ENCODE results near the gene SIK2. TPM values are rescaled to one million over a fixed set of nuclear protein-coding genes. Genes with fewer than 3 reads are reported as not detected.
A peak's percentile ranks its signal among the peaks of the same experiment; 100 is the strongest.

The SIK2 gene
- total RNA-seq, 1 donor from 2014 or later = 6.6 TPM

DNA sequence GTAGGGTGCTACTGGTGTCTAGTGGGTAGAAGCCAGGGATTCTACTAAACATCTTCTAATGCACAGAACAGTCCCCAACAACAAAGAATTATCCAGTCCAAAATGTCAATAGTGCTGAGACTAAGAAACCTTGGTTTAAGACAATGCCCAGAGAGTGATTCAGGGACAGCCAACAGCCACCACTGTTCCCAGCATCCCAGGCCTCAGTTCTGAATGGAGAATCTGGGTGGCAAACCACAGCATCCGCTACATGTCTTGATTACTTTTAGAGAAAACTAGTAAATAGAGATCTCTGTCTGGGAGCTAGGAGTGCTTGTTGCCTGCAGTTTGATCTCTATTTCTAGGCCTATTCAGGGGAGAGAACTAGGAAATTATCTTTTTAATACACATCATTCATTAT, 20.9 kb upstream of the SIK2 start:
- no peak for DNase-seq (ENCODE audit: low read depth, low spot score)

DNA sequence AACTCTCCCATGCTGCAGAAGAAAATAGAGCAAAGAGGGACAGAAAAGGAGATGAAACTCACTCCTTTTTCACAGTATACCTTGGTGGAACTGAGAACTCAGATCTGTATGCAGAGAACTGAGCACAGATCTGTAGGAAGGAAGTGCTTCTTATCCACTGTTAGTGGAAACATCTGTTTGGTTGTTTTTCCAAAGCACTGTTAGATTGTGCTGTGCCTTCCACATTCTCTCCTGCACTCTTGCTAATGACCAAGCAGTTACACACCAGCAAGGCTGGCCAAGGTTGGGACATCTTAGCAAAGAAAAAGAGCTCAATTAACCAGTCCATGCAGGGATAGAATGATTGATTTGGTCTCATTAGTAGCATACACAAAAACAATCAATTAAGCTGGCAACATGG, 20.1 kb upstream of the SIK2 start:
- peak; percentile 39 for DNase-seq (ENCODE audit: low read depth, low spot score)

DNA sequence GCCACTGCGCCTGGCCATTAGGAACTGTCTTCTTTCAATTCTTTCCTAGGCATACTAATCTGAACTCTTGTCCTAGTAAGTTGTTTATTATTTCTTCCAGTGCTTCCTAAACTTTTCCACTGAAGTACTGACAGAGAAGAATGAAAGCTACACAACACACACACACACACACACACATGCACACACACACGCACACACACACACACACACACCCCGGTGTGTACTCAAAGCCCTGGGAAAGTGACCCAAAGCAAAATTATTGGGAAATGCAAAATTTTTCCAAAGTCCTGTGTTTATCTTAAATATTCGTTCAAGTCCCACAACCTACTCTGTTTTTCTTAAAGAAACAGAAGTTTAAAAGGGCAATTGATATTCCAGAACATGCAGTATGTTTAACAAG, 19.4 kb upstream of the SIK2 start:
- DNase-seq (ENCODE audit: low read depth, low spot score) = no peak

DNA sequence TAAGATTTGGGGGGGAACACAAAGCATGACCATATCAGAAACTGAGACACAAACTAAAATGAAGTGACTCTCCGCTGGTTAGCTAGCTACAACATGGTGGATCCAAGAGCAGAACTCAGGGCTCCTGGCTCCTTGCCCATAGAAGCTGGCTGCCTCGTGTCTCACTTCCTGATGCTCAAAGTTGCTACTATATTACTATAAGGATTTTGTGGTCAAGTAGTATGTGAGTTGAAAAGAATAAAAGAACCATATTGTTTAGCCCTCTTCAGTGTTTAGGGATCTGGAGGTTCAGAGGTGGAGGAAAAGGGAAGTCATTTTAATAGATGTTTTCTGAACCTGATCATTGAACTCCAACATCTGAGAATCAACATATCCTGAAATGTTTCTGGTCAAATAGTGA, 16.9 kb upstream of the SIK2 start:
- no peak for DNase-seq (ENCODE audit: low read depth, low spot score)

DNA sequence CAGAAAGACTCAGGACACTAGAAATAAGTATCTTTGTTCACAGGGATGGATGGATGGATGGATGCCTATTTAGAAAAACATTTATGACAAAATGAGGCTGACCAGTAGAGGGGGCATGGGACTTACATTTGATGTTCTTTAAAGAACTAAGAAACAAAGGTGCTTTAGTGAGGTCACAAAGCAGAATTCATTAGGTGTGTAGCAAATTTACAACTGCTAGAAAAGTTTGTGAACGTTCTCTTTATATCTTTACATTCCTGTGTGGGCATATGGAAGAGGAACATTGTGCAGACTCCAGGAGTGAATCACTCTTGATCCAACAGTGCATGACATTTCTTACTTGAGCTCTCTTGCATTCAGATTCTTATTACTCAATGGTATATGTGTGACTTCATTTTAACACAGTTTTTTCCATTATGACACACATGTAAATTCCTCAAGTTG, 15.8 kb upstream of the SIK2 start:
- DNase-seq (ENCODE audit: low read depth, low spot score) = no peak

DNA sequence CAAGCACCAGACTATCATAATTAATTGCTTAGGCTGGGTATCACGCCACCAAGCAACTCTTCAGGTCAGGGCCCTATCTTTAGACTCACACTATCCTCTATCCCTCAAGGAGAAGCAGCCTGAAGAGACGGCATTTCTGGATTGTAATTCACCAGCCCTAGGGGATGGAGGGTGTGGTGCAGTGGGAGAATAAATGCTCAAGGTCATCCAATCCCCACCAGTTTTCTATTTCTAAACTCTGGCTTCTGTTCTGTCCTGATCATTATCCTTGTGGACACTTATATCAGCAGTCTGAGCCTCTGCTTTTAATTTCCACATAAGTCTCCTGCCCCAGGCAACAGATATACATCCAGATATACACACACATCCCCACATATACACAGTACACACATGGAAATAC, 13.1 kb upstream of the SIK2 start:
- no peak for DNase-seq (ENCODE audit: low read depth, low spot score)

DNA sequence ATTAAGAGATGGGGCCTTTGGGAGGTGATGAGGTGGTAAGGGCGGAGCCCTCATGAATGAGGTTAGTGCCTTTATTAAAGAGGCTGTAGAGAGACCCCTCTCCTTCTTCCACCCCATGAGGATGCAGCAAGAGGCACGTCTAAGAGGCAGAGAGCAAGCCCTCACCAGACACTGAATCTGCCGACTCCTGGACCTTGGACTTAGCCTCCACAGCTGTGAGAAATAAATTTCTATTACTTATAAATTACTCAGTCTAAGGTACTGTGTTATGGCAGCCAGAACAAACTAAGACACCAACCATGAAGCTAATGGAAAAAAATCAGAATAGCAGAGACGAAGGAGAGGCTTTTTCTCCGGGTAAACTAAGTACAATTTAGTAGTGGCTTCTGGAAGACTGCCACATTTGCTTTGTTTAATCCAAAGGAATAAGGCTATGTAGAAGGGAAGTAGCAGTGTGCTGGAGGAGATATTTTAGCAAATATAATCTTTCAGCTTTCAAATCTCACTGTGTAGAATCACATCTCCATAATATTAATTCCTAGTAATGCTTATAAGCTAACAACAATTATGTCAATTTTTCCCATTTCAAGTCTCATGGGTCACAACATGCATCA, 12.3 kb upstream of the SIK2 start:
- no peak for DNase-seq (ENCODE audit: low read depth, low spot score)

DNA sequence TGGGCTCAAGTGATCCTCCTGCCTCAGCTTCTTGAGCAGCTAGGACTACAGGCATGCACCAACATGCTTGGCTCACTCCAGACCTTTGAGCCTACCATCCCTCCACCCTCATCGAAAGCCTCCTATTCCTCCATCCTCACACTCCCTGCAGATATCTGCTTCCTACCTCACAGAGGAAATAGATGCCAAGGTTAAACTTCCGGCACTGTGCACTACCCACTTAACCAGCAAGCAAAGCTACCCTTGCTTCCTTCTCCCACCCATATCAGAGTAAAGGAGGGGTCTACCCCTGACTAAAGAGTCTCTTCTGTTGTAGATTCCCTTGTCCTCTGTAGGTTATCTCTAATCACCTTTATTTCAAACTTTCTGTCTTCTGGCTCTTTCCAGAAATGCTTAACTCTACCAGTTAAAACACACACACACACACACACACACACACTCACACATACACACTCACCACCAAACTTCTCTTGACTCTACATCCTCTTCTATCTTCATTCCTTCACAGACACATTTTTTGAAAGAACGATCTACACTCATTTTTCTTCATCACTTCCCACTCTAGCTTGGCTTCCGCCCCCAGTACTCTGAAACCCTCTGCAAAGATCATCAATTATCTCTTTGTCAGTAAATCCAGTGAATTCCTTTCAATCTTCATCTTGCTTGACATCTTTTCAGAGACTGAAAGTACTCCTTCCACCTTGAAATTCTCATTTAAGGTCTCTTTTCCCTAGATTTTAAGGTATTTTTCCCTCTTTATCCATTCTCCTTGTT, 10.9 kb upstream of the SIK2 start:
- DNase-seq (ENCODE audit: low read depth, low spot score) = no peak

DNA sequence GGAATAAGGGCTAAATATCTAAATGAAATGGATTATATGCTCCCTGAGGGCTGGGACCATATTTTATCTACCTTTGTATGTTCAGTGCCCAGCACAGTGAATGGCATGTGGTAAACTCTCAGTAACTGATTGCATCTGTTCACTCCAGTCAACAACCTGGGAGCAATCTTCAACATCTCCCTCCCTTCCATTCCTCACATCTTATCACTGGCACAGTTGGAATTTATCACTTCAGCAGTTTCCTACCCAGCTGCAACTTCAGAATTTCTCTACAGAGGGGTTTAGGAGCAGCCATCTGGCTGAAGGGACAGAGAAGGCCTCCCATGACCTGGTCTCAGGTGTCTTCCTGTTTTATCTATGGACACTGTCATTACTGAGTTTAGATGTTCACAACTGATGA, 9.8 kb upstream of the SIK2 start:
- DNase-seq (ENCODE audit: low read depth, low spot score) = no peak

DNA sequence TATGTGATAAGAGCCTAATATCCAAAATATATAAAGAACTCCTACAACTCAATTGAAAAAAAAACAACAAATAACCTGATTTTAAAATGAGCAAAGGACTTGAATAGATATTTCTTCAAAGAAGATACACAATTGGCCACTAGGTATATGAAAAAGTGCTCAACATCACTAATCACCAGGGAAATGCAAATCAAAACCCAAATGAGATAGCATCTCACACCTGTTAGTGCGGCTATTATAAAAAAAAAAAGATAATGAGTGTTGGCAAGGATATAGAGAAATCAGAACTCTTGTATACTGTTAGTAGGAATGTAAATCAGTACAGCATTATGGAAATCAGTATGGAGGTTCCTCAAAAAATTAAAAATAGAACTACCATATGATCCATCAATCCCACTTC, 5.9 kb upstream of the SIK2 start:
- no peak for DNase-seq (ENCODE audit: low read depth, low spot score)

DNA sequence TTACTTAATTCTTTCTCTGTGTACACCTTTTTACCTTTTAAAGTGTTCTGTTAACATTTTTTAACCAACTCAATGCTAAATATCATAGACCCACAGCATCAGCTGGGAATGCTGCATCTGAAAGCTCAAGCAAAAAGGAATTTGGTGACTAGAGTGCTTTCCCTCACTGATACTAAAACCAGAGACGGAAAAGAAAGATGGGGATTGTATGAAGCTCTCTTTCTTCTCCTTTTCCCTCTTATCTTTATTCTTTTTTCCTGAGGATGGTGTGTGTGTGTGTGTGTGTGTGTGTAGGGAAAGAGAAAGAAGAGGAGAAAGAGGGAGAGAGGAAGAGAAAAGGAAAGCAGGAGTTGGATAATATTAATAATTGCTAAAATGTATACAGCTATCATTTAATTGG, 4.1 kb upstream of the SIK2 start:
- DNase-seq (ENCODE audit: low read depth, low spot score) = no peak

DNA sequence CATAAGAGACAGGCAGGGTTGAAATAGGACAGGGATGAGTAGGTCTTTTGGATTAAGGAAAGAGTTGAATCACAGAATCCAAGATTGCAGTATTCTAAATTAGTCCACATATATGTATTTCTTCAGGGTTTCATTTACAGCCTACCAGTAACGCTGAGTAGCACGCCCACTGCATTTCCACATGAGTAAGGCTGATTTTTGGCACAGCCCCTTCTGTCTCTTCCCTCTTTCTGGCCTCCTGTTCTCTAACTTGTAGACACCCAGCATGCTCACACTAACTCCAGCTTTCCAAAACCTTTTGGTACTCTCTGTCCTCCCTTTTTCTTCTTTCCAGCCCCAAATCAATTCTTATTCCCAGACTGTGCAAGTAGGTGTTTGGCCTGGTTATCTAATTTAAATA, 3.7 kb upstream of the SIK2 start:
- DNase-seq (ENCODE audit: low read depth, low spot score) = no peak

DNA sequence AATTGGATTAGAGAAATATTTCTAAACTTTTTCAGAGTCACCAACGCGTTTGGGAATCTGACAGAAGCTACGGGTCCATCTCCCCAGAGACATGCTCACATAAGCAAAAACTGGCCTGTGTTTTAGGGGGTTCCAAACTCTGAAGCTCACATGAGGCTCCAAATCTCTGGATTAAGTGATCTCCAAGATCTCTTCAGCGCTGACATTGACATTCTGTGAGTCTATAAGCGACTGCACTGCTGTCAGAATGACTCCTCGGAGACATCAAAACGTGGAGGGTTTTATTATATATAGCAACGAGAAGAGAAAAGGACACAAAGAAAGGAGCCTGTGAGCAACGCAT, 642 bp upstream of the SIK2 start:
- no peak for DNase-seq (ENCODE audit: low read depth, low spot score)

DNA sequence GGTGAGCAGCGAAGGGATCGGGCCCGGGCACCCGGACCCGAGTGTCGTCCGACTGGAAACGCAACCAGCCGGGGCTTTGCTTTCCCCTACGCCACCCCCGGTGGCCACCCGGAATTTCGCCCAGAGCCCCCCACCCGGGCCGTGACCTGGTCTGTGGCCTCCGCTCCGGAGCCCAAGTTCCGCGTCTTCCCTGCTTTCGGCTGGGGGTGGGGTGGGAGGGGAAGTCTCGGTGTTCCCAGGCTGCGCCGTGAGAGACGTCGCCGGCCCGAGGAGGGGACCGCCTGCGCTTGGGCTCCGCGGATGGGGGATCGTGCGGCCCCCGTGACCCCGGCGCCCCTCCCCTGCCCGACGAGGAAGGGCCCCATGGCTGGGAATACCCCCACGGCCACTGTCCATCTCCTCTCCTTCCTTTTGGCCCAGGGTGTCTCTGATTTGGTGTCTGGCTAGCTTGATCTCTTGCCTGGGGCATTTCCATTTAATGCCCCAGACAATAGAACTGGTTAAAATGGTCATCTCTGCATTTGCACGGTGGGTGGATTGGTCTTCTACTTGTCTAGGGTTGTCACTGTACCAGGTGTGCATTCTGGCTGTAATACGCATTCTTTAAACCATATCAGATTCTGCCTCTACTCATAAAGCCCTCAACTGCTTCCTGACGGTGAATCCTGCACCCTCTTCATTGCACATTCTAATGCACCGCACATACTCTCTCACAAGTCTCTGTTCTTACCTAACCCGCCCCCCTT, 789 bp downstream of the SIK2 start:
- no peak for DNase-seq (ENCODE audit: low read depth, low spot score)

DNA sequence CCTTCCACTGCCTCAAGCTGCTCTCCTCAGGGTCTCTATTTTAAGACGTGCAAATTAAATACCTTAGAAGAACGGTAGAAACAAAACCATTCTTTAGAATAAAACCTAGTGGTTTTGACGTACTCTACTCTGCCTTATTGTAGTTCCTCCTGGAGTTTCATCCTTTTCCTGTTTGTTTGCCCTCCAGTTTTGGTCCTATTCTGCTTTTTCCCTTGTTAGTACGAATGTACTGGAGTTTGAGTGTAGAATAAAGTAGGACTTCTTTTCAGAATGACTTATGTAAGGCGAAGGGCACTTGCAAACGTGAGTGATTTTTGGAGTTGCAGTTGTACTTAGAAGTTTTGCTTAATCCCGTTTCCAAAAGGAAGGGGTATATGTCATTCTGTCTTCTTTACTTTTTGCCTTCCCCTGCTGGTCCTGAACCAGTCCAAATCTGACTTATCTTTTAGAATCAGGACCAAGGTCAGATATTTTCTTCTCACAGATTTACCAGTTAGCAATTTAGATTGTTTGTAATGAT, 1.4 kb downstream of the SIK2 start:
- no peak for DNase-seq (ENCODE audit: low read depth, low spot score)

DNA sequence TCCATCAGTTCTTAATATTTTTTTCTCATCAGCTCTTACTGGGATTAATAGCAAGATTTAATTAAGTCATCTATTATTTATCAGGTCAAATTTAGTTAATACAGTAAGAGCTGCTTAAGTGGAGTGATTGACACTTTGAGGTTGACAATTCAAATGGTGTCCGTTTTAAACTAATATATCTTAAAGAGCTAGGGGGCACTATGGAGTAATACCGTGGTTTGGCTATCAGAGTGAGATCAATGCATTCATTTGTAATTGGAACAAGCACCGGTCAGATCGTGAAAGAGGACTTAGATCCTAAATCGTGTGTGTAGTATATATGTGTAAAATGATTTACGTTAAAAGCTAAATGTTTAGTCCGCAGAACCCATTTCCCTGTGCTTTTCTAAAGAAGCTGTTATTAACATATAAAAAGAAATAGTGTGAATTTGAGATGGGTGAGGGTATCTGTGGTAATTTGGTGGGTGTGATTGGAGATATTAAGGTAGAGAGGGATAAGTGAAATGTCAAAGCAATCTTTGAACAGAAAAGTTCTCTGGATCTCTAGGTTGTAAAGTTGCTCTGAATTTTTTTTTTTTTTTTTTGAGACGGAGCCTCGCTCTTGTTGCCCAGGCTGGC, 2.3 kb downstream of the SIK2 start:
- DNase-seq (ENCODE audit: low read depth, low spot score) = no peak

DNA sequence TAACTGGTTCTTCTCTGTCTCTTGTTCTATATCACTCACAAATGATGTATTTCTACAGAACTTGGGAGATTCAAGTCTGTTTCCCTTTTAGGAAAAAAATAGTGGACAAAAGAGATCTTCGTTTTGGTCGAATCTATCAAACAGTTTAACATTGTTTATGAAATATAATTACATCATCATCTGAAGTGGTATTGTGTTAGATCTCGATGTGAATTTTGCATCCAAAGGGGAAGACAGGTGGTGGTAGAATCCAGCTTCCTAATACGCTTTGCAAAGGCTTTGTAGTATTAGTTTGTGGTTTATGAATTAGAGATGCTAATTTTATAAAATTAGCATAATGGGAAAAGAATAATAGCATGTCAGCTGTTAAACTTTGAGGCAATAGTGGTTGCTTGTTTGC, 3.4 kb downstream of the SIK2 start:
- DNase-seq (ENCODE audit: low read depth, low spot score) = no peak

DNA sequence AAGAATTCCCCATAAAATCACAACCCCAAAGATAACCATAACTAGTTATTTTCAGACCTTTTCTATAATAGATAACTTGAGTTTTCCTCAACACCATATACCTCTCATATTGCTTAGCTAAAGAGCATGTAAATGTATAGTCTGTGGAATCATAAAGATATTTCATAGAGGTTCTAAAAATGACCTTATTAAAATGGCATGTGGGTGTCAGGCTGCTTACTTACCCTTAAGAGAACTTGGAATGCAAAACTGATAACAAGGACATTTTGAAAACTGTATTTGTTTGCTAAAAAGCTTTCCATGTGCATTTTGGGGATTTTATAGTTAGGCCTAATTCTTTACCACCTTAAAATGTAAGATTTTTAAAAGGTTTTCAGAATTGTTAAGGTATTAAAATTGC, 4.7 kb downstream of the SIK2 start:
- no peak for DNase-seq (ENCODE audit: low read depth, low spot score)

DNA sequence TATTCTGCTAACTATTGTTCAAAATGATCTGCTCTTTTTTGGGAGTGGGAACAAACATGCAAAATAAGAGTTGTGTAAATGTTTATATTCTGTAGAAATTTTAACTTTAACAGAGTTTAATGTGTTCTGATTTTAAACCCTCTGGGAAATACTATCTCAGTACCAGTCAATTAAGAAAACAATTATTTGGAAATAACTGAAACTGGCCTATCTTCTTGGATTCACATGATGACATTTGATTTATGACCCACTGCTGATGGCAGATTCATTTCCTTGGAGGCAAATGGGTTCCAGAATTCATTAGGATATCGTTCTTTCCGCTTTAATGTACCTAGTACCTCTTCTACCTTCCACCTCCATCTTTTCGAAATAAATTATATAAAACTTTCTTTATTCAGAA, 5.5 kb downstream of the SIK2 start:
- no peak for DNase-seq (ENCODE audit: low read depth, low spot score)

DNA sequence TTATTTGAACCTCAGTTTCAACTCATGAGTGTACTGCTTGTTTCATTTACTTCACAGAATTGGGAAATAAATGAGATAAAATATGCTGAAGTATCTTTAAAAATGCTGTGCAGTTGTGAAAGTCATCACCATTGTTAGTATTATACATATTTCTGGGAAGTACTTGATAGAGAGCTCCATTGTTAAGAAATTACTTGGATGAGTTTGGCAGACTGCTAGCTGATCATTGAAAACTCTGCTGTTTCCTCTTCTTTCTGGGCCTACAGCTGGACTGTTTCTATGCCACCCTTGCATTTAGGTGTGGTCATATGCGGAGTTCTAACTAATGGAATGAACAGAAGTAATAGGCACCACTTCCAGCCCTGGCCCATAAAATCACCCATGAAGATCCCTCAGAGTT, 10.0 kb downstream of the SIK2 start:
- DNase-seq (ENCODE audit: low read depth, low spot score) = no peak

DNA sequence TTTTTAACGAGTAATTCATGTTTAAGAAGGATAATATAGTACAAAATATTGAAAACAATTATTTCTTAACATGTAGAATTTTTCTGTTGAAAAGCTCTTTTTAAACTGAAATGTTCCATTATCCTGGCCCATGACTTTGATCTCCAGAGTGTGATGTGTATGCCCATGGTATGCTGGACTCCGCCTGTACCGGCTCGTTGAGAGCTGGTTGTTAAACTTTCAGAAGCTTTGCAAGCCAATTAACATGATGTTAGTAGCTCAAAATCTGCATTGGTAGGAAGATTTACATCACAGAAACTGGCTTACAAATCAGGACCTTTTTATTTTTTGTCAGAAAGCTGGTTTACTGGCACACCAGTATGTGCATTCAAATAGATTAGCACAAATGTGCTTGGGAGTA, 15.0 kb downstream of the SIK2 start:
- DNase-seq (ENCODE audit: low read depth, low spot score) = no peak

DNA sequence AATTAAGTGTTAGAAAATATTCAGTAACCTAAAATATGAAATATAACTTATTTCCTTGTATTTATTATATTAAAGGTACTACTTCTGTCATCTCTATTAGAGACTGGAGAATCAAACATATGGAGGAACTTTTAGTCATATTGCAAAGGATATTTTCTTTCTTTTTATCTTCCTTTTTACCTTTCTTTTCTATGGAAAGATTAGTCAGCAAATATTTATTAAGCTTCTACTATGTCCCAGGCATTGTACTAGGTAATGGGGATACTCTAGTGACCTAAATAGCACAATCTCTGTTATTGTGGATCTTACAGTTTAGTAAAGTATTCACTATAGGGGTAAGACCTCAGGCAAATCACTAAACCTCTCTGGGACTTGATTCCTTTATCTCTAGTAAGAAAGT, 18.3 kb downstream of the SIK2 start:
- no peak for DNase-seq (ENCODE audit: low read depth, low spot score)
